ENCODE results near the gene SOX15.
"Not testable (repeated sequence)": the region's sequence is repeated elsewhere in the genome, so short reads cannot be mapped to it uniquely, and the experiment has no call there.

The SOX15 gene

DNA sequence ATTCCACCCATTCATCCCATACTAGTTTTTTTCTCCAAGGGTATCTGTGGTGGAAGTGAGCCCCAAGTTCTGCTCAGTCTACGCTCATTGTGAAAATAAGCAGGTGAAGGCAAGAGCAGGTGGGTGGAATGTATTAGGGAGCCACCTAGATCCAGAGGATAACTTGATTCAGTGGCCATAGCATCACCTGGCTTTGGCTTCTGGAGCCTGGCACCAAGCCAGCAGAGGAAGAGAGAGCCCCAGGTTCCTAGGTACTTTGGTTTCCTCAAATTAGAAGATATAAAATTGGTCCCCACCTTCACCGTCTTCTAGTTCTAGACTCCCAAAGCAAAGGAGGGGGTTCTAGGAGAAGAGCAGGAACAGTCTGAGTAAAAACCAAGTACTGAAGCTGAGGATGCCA, 20.7 kb upstream of the SOX15 start:
- DNase-seq (ENCODE audit: low spot score), result no peak

DNA sequence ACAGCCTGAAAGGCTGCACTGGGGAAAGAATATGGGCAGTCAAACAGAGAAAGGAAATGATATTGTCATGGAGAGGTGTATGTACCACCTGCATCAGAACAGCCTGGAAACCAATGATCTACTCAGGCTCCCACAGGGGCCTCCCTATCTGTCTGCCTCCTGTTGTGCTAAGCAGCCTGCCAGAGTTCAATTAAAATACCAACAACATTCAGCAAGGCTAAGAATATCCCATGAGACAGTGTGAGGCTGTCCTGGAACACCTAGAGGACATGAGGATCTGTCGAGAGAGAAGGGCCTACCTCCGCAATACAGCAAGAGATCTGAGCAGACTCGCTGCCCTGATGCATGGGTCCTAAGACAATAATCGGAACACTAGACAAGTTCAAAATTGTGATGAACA, 16.4 kb upstream of the SOX15 start:
- DNase-seq (ENCODE audit: low spot score), result no peak

GRCh38 chr17:7597561-7597960, 7.7 kb upstream of the SOX15 start:
- DNase-seq (ENCODE audit: low spot score), result not testable (repeated sequence)

- DNase-seq (ENCODE audit: low spot score), result no peak
Measured at GRCh38 chr17:7593296-7593695, 3.4 kb upstream of the SOX15 start.

DNA sequence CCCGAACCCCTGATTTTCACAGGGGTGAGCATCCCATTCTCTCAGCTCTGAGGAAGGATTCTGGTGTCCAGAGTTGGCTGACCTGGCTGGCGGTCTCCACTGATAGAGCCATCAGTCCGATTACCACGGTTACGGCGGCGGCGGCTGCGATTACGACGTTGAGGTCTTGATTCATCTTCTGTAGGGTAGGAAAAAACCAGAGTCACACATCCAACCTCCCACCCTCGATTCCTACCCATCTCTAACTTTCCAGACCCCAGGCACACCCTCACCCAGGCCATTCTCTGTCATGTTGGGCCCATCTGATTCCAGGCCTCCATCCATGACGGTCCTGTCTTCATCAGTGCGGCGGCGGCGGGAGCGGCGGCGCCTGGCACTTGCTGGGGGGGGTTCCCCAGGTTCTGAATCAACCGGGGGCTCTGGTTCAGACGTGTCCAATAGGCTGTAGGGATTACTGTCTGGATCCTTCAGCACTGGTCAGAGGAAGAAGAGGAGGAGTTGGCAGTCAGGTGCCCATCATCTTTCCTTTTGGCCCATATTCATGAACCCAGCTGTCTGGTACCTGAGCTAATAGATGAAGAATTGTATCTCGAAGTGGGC, 2.6 kb upstream of the SOX15 start:
- DNase-seq (ENCODE audit: low spot score), result no peak

DNA sequence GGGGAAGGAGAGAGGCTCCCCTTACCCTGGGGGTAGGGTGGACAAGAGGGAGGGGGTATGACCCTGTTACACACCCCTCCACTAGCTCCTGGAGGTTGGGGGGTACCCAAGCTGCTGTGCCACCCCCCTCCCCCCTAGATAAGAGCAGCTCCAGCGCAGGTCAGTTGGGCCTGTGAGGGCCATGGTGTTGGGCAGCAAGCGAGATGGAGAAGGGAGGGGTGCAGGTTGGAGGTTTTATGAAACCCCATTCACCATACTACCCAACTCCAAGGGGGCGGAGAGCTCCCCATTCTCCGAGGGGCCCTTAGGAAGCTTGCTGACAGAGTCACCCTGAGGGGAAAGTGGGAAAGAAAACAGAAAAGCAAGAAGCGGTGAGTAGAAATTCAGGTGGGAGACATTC, 1.7 kb upstream of the SOX15 start:
- no peak for DNase-seq (ENCODE audit: low spot score)

DNA sequence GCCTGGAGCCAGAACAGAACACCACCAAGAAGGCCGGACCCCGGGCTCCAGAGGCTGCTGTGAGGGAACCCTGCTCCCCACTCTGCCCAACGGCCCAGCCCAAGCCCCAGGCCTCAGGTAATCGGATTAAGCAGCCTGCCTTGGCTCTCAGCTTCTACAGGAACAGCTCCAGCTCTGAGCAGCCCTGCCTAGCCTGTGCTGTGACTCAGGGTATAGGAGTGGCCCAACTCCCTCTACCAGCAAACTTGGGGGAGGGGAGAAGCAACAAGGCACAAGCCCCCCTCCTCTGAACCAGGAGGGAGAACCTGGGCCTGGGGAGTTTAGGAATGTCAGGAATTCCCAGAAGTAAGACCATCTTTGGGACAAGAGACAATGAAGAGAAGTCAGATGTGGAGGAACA, 849 bp upstream of the SOX15 start:
- DNase-seq (ENCODE audit: low spot score), result no peak

DNA sequence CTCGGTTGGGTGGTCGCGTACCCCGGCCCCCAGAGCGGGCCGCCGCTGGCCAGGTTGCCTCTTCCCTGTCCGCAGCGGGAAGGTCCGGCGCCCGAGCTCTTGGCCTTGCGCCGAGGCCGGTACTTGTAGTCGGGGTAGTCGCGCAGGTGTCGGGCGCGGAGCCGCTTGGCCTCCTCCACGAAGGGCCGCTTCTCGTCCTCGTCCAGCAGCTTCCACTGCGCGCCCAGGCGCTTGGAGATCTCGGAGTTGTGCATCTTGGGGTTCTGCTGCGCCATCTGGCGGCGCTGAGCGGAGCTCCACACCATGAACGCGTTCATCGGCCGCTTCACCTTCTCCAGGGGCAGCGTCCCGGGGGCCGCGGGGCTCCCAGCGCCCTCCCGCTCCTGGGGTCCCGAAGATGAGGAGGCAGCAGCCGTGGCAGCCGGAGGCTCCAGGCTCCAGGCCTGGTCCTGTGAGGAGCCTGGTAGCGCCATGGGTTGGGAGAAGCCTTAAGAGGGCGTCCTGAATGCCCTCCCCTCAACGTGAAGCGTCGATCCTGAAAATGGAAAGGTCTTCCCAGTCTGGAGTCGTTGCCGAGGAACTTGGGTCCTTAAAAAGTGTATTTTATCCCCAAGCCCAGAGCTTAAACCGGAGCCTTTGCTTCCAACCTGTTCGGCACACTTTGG, 558 bp downstream of the SOX15 start:
- DNase-seq (ENCODE audit: low spot score), result no peak

DNA sequence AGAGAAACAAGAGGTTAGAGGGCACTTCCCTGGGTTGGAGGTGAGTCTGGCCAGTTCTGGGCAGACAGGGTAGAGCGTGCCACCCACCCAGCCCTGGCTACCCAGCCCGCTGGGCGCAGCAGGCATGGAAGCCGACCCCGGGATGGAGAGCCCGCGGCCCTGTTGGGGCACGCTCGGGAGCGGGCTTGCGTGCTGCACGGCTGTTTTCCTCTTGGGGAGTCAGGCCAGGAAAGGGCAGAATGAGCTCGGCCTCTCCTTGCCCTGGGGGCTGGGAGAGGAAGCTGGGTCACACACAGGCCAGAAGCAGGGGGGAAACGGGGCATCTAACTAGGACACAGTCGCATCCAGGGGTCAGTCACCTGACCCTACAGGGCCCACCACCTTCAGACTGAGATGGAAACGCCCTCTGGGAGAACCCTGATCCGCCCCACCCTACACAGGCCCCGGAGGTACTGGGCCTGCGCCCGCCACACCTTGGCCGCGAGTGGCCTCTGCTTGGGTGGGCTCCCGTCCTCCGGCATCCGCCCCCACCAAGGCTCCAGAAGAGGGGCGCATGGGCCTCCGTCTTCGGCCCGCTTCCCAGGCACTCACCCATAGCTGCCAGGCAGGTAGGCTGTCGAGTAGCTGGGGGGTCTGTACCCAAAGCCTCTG, 1.2 kb downstream of the SOX15 start:
- DNase-seq (ENCODE audit: low spot score), result no peak

DNA sequence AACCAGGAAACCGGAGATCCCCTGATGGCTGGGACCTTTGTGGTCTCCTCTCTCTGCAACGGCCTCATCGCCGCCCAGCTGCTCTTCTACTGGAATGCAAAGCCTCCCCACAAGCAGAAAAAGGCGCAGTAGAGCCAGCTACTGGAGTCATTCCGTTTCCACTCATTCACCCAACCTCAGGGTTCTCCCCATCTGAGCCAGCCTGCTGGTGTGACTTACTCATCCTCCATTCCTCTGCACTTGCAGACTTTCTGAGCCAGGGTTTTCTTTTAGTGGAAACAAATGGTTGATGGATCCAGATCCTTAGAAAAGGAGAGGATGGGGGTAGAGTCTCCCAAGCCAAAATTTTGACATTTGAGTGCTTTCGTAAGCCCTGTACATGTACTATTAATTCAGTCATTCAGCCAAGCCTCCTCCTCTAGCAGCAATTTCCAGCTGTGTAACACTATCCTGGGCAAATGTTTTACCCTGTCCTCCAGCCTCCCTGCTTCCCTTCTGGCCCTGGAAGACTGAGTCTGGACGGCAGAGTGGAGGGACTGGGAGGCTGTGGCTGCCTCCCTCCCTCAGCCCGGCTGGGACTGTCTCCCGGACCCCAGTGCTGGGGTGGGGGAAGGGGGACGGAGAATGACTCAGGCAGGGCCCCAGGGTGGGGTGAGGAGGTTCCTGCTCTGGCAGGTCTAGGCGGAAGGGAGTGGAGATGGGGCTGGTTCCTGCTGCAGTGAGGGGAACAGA, 2.3 kb downstream of the SOX15 start:
- no peak for DNase-seq (ENCODE audit: low spot score)

DNA sequence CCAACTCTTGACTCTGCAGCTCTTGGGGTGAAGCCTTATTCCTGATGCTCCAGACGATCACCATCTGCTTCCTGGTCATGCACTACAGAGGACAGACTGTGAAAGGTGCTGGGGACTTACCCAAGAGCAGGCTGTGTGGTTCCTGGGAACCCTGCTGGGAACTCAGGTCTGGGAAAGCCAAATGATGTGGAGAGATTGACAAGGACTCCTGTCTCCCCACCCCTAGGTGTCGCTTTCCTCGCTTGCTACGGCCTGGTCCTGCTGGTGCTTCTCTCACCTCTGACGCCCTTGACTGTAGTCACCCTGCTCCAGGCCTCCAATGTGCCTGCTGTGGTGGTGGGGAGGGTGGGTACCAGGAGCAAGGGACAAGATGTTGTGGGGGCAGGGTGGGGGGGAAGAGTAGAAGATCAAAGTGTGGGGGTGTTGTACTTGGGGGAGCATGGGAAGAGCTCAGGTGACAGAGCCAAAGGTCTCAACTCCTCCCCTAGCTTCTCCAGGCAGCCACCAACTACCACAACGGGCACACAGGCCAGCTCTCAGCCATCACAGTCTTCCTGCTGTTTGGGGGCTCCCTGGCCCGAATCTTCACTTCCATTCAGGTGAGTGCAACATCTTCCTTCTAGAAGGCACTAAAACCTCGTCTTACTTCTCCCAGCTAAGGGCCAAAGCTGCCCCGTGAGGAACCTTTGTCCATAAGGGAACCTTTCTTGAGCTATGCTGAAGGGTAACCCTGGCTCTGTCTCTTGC, 3.0 kb downstream of the SOX15 start:
- peak; percentile 68 for DNase-seq (ENCODE audit: low spot score)

DNA sequence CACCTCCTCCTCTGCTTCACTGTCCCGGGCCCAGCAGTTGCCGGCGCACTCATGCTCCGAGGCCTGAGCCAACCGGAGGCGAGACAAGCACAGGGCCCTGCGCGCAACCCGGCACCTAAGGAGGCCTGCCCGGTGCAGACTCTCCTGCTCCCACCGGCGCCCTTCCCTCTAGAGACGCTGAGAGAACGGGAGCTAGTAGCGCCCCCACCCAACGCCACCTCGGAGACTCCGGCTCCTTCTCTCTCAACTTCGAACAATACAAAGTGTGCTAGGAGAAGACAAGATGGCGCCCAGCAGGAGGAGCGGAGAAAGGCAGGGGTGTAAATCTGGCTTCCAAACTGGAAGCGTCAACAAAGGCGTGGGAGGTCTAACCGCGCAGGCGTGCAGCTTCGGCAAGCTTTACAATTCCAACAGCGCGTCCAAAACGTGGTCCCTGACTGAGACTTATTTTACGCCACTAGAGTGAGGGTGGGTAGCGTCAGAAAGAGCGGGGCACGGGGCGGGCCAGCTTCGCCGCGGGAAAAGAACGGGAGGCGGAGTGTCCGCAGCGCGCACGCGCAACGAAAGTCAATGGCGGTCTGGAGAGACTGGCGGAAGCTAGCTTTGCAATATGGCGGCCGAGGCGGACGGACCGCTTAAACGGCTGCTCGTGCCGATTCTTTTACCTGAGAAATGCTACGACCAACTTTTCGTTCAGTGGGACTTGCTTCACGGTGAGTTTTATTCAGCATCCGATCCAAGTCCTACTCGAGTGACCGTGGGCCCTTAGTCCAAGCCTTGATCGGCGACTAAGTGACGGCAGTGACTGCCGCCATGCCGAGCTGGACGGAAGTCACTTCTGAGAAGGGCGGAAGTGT, 6.4 kb downstream of the SOX15 start, which contains the start of gene MPDU1:
TSS of gene MPDU1 (plus strand) at position 600 of the 857 bp plus-strand sequence. CDS start at position 611, 11 bp downstream.
- peak; percentile 97 for DNase-seq (ENCODE audit: low spot score)

DNA sequence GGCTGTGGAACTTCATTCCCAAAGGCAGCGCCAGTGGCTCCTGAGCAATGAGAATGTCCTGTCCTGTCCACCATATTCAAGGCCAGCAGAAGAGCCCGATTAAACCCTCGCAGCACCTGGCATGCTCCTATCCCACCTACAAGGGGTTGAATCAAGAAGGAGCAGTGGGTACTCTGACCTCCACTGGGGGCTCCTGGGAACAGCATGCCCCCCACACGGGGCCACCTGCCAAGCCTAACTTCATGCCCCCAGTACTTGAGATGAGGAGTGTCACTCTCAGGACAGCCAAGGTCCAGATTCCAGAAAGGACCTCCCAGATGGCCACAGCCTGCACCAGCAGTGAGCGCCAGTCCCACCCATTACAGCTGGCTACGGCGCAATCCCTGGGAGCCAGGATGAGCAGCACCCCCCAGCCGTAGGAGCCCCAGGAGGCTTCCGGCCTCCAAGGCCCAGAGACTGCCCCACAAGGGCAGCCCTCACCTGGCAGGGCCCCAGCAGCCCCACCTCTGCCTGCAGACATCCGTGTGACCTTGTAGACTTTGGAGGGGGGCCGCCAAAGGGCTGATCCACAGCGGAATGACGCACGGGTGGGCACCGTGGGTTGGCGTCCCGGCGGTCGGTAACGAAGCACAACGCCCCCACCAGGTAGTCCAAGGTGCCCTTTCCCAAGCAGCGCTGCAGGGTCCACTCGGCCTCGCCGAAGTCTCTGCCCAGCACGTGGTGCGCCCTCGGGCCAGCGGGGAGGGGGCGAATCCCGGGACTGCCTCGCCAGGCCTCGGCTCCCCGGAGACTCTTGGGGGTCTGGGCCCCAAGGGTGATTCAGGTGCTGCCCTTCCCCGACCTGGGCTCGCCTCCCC, 7.3 kb downstream of the SOX15 start:
- DNase-seq (ENCODE audit: low spot score), result no peak

GRCh38 chr17:7580604-7581575, 9.0 kb downstream of the SOX15 start:
- no peak for DNase-seq (ENCODE audit: low spot score)

GRCh38 chr17:7579834-7580603, 9.9 kb downstream of the SOX15 start:
- DNase-seq (ENCODE audit: low spot score), result no peak

DNA sequence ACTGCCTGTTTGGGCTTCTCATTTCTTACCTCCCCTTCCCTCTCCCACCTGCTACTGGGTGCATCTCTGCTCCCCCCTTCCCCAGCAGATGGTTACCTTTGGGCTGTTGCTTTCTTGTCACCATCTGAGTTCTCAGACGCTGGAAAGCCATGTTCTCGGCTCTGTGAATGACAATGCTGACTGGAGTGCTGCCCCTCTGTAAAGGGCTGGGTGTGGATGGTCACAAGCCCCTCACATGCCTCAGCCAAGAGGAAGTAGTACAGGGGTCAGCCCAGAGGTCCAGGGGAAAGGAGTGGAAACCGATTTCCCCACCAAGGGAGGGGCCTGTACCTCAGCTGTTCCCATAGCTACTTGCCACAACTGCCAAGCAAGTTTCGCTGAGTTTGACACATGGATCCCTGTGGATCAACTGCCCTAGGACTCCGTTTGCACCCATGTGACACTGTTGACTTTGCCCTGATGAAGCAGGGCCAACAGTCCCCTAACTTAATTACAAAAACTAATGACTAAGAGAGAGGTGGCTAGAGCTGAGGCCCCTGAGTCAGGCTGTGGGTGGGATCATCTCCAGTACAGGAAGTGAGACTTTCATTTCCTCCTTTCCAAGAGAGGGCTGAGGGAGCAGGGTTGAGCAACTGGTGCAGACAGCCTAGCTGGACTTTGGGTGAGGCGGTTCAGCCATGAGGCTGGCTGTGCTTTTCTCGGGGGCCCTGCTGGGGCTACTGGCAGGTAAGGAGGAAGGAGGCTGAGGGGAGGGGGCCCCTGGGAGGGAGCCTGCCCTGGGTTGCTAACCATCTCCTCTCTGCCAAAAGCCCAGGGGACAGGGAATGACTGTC, 10.7 kb downstream of the SOX15 start, which contains the start of gene CD68:
TSS of gene CD68 (plus strand) at position 638 of the 833 bp plus-strand sequence. CDS start at position 678, 40 bp downstream.
- DNase-seq (ENCODE audit: low spot score), result peak; percentile 88

Data from SW480 (cell line).